HUDEP-2 (cell line): Measurements from ENCODE around the gene KRTAP4-9.
"Not testable (repeated sequence)": the region's sequence is repeated elsewhere in the genome, so short reads cannot be mapped to it uniquely, and the experiment has no call there.

Experiments used
- DNase-seq, 76 experiments: peaks; one replicate each; lab custom pipeline; 2025; ENCODE audit not compliant: unreplicated experiment in 76 of 76; lab: John Stamatoyannopoulos, UW

The KRTAP4-9 gene

GRCh38 chr17:41126412-41126811, 21.2 kb downstream of the KRTAP4-9 start:
- no peak for DNase-seq

GRCh38 chr17:41127371-41127770, 22.2 kb downstream of the KRTAP4-9 start:
- no peak for DNase-seq

GRCh38 chr17:41131979-41132378, 26.8 kb downstream of the KRTAP4-9 start:
- no peak for DNase-seq

- DNase-seq = no peak
Observed at GRCh38 chr17:41133880-41134735, 28.9 kb downstream of the KRTAP4-9 start.

- not testable (repeated sequence) for DNase-seq
Observed at GRCh38 chr17:41139865-41140264, 34.7 kb downstream of the KRTAP4-9 start.

- no peak for DNase-seq
Observed at GRCh38 chr17:41140360-41141131, 35.4 kb downstream of the KRTAP4-9 start, which contains the start of gene KRTAP4-6. KRTAP4-6 (minus strand) TSS chr17:41140544; CDS start chr17:41140487, 57 bp downstream.

- DNase-seq = no peak
Observed at GRCh38 chr17:41141361-41141760, 36.2 kb downstream of the KRTAP4-9 start.

- DNase-seq = no peak
Observed at GRCh38 chr17:41144846-41145245, 39.7 kb downstream of the KRTAP4-9 start.

GRCh38 chr17:41145261-41145660, 40.1 kb downstream of the KRTAP4-9 start:
- DNase-seq = no peak

- DNase-seq = no peak
Observed at GRCh38 chr17:41147531-41148204, 42.5 kb downstream of the KRTAP4-9 start.

GRCh38 chr17:41148971-41149651, 43.9 kb downstream of the KRTAP4-9 start:
- DNase-seq = not testable (repeated sequence)

GRCh38 chr17:41149652-41149985, 44.4 kb downstream of the KRTAP4-9 start, which contains the start of gene KRTAP4-5:
KRTAP4-5 (minus strand) TSS chr17:41149825; CDS start chr17:41149767, 58 bp downstream.
- no peak for DNase-seq

GRCh38 chr17:41150026-41150425, 44.8 kb downstream of the KRTAP4-9 start:
- DNase-seq = no peak

- DNase-seq = no peak
Observed at GRCh38 chr17:41151525-41151924, 46.3 kb downstream of the KRTAP4-9 start.

- no peak for DNase-seq
Observed at GRCh38 chr17:41153856-41154255, 48.7 kb downstream of the KRTAP4-9 start.
